Fibroblast of the aortic adventitia (primary cell): ENCODE data around the gene IMMP2L. TPM values are rescaled to one million over a fixed set of nuclear protein-coding genes. Genes with fewer than 3 reads are reported as not detected.

Source experiments
- DNase-seq: peaks from one replicate; pipeline ENCODE4 v3.0.0-alpha.2; 2010; ENCODE audit warnings: low read depth
- H3K4me3 ChIP-seq: 2 replicates; pipeline ENCODE4 v1.5.1; 2011; ENCODE audit warnings: low read depth, mild to moderate bottlenecking, control low read depth, low read length, moderate library complexity
- total RNA-seq: library from RNA; depleted of rRNA; stranded (reverse); fragments of >200 nt; gene quantifications from 2 replicates; pipeline ENCODE4 v1.2.3, GENCODE V29; 2012; ENCODE audit warnings: low replicate concordance
- TF ChIP-seq, protein P1 (sequence below): IDR thresholded peaks from 2 replicates; pipeline ENCODE4 v1.5.1; 2011; ENCODE audit warnings: mild to moderate bottlenecking, low read length, control low read depth, inconsistent platforms; ENCODE audit not compliant: insufficient read depth

IMMP2L gene
- total RNA-seq, 1 donor = 9.9 TPM

DNA sequence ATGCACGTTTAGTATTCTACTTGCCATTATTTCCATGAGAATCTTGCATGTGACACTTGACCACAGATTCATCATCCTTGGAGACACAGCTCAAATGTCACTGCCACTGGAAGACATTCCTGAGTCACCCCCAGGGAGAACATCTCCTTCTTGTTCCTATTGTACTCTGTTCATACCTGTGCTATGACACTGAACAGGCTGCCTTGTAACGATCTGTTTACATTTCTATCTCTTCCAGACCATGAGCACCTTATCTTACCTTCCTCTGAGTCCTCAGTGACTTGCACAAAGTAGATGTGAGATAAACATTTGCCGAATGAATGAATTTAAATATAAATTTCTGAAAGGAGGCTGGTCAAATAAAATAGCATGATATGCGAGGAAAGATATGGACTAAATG is 803.2 kb downstream of the IMMP2L start:
- DNase-seq = no peak
- TF ChIP-seq, protein P1, sequence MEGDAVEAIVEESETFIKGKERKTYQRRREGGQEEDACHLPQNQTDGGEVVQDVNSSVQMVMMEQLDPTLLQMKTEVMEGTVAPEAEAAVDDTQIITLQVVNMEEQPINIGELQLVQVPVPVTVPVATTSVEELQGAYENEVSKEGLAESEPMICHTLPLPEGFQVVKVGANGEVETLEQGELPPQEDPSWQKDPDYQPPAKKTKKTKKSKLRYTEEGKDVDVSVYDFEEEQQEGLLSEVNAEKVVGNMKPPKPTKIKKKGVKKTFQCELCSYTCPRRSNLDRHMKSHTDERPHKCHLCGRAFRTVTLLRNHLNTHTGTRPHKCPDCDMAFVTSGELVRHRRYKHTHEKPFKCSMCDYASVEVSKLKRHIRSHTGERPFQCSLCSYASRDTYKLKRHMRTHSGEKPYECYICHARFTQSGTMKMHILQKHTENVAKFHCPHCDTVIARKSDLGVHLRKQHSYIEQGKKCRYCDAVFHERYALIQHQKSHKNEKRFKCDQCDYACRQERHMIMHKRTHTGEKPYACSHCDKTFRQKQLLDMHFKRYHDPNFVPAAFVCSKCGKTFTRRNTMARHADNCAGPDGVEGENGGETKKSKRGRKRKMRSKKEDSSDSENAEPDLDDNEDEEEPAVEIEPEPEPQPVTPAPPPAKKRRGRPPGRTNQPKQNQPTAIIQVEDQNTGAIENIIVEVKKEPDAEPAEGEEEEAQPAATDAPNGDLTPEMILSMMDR = no peak
- no peak overlapping the region for H3K4me3 ChIP-seq

DNA sequence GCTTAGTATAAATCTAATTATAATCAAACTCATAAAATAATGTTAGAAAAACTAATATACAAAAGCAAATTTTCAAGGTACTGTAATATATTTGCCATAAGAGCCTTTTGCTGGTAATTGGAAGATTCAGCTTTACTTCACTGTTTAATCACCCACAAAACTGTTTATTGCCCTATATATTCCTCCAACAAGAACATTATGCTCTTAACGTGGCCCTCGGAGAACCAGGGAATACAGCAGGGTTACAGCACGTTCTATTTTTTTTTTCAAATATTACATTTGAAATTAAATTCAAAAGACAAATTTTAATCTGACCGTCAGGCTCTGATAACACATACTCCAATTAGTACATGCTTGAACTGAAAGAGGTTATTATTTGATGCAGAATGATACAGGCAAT is 807.6 kb downstream of the IMMP2L start:
- TF ChIP-seq, protein P1 = no peak
- no peak for DNase-seq
- no peak overlapping the region for H3K4me3 ChIP-seq

DNA sequence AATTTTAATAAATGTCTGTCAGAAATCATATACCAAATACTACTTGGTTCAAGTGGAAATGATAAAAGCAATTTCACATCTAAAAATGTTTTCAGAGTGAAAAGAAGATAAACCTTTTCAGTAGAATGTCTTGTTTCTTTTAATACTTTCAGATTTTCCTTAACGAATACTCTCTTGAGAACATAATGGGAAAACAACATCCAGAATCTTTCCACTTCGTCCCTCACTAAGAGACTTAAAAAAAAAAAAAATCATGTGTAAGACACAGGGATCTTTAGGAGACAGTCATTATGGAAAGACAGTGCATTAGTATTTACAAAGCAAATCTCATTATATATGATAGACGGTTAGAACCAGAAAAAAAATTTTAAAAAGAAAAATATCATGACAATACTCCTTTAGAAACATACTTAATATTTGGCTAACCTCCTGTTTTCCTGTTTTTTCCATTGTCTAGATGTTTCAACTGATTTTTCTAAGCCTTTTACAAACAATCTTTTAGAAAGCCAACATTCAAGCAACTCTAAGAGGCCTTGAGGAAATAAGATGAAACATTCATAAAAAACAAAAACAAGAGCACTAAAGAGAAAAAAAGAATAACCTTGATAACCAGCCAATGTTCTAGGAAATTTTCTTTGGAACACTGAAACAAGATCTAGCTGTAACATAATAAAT is 811.2 kb downstream of the IMMP2L start:
- TF ChIP-seq, protein P1 = no peak
- no peak overlapping the region for H3K4me3 ChIP-seq

DNA sequence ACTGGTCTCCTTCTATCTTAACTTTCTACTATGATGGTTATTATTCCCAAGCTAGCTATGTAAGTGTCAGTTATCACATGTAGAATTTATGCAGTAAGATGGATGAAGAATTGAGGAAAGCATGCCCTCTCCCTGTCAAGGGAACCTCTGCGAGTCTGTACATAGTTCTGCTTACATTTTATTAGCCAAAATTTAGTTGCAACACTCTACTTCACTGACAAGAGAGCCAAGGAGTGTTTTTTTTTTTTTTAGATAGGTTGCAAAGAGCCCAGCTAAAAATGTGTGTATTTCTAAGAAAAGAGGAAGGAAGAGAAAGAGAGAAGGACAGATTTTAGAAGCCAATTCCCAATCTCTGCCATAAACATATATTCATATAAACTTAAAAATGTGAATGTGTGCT is 829.1 kb downstream of the IMMP2L start:
- DNase-seq = no peak
- no peak overlapping the region for H3K4me3 ChIP-seq
- TF ChIP-seq, protein P1 = no peak

More for the DNA sequence above, 811.2 kb downstream of the IMMP2L start:
- DNase-seq = no peak

DNA sequence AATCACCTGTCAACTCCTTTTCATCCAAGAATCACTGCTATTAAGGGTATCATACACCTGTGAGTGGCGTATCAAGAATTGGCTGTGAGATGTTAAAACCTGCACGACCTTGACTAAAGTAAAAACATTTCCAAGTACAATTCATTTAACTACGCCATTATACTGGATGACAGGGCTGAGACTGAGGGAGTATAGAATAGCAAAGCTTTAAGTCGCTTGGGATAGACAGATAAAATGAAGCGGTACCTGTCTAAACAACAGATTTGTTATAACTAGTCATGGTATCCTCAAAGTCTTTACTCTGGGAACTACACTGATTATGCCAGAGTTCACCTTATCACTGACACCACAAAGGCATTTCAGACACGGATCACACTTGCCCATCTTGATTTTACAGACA is 837.5 kb downstream of the IMMP2L start:
- DNase-seq = no peak
- TF ChIP-seq, protein P1 = no peak
- H3K4me3 ChIP-seq = no peak overlapping the region

DNA sequence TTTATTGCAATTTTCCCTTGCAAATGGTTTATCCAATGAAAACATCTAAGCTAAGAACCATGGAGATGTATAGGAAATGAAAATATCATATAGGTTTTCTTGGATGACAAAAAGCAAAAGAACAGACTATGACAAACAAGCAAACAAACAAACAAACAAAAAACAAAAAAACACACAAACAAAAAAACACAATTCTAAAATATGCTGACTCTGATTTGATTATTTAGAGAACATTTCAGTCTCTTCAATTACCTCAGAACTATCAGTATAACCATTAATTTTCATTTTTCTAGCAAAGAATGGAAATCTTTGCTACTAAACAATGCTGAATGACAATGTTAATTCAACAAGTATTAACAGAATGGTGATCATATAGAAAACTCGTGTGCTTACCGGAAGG is 840.9 kb downstream of the IMMP2L start:
- TF ChIP-seq, protein P1 = no peak
- DNase-seq = no peak
- H3K4me3 ChIP-seq = no peak overlapping the region

DNA sequence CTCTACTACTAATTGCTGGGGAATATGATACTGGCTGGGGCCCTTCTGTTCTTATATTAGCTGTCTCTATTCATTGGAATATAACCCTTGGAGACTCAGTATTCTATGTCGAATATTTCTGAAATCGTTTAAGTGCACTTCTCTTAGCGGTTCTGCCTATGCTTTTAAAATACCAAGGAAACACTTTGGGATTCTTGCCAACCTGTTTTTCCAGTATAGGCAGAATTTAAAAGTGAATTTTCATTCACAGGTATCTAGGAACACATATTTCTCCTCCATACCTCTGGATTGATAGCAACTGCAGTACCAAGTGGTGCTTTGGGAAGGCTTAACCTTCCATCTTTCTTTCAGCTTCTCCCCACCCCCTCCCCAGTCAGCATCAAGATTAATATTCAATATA is 841.7 kb downstream of the IMMP2L start:
- no peak overlapping the region for H3K4me3 ChIP-seq
- TF ChIP-seq, protein P1 = no peak
- no peak for DNase-seq
